ENCODE results near the gene KRTAP10-9. TPM values are rescaled to one million over a fixed set of nuclear protein-coding genes. Genes with fewer than 3 reads are reported as not detected.

KRTAP10-9 gene
- polyA plus RNA-seq, 1 of the 3 experiments (the other 2 are of a cell fraction), result not detected

GRCh38 chr21:44615466-44615865, 11.4 kb upstream of the KRTAP10-9 start:
- Histone ChIP-seq H3K4me2 (no peak overlapping the region), H3K27ac (ENCODE audit: low read depth in 2 of 2, low read length in 1 of 2) (no peak overlapping the region), H3K4me3 (ENCODE audit: low read depth in 2 of 2, low read length in 1 of 2) (no peak overlapping the region), H3K9ac (no peak overlapping the region), H3K9me2 (no peaks in the 10 kb centered on the region), H3F3A (replicated peaks; ENCODE audit: insufficient read depth) (no peaks in the 10 kb centered on the region), H3K9me3 (peaks cover 8% of the 10 kb centered on the region; the same call in 1 of the 2 replicates), H2AFZ (ENCODE audit: low read depth) (no peak overlapping the region), H3K4me1 (ENCODE audit: control insufficient read depth in 1 of 2, insufficient read depth in 2 of 2, low read depth in 1 of 2, low read length in 1 of 2) (no peaks in the 10 kb centered on the region), H3K79me2 (ENCODE audit: insufficient read depth) (no peaks in the 10 kb centered on the region), H4K20me1 (ENCODE audit: insufficient read depth) (no peaks in the 10 kb centered on the region), H3K36me3 (replicated peaks in 1 of 2; ENCODE audit: control insufficient read depth in 1 of 2, insufficient read depth in 2 of 2, low read length in 1 of 2) (no peaks in the 10 kb centered on the region), H3K27me3 (ENCODE audit: insufficient read depth) (peaks cover 49% of the 10 kb centered on the region)
- ChIA-PET POLR2A (interaction anchor here (0.6 kb wide), 1 partner anchor 258 kb away, joined by 4 read pairs; the partner anchor contains the start of gene PTTG1IP), CTCF (interaction anchor here (0.6 kb wide), 1 partner anchor 178 kb away, joined by 3 read pairs; no protein-coding TSS in a partner anchor)
- no peak for DNase-seq
- WGBS (ENCODE audit: low lambda C conversion rate), result 26% methylated on average over 8 of the region's 8 CpGs
- TF ChIP-seq TEAD4 (IDR thresholded peaks at IDR 0.05; ENCODE audit: borderline replicate concordance, insufficient read depth), result no peak
- TF ChIP-seq FOXJ3 (CRISPR knock-in tag; IDR thresholded peaks at IDR 0.05), result no peak
- TF ChIP-seq, protein P1, sequence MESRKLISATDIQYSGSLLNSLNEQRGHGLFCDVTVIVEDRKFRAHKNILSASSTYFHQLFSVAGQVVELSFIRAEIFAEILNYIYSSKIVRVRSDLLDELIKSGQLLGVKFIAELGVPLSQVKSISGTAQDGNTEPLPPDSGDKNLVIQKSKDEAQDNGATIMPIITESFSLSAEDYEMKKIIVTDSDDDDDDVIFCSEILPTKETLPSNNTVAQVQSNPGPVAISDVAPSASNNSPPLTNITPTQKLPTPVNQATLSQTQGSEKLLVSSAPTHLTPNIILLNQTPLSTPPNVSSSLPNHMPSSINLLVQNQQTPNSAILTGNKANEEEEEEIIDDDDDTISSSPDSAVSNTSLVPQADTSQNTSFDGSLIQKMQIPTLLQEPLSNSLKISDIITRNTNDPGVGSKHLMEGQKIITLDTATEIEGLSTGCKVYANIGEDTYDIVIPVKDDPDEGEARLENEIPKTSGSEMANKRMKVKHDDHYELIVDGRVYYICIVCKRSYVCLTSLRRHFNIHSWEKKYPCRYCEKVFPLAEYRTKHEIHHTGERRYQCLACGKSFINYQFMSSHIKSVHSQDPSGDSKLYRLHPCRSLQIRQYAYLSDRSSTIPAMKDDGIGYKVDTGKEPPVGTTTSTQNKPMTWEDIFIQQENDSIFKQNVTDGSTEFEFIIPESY (IDR thresholded peaks at IDR 0.05; ENCODE audit: borderline replicate concordance, low read depth), result no peak
- no peak for TF ChIP-seq USF1 (IDR thresholded peaks at IDR 0.05; ENCODE audit: borderline replicate concordance, low read depth)
- no peak for TF ChIP-seq SMC3 (IDR thresholded peaks at IDR 0.05; ENCODE audit: low read depth, low read length)
- no peak for TF ChIP-seq IRF3 (IDR thresholded peaks at IDR 0.05; ENCODE audit: low read depth, low read length)
- no peak for TF ChIP-seq ELF1 (IDR thresholded peaks at IDR 0.05)
- no peak for TF ChIP-seq EZH2phosphoT487 (IDR thresholded peaks at IDR 0.05; ENCODE audit: borderline replicate concordance, low read depth)
- no peak for TF ChIP-seq FOSL2 (IDR thresholded peaks at IDR 0.05; ENCODE audit: borderline replicate concordance, low read depth)
- no peak for TF ChIP-seq CTCF (IDR thresholded peaks at IDR 0.05)
